Heart left ventricle (tissue), 16 donors: Measurements from ENCODE around the gene PIP4K2A. TPM values are rescaled to one million over a fixed set of nuclear protein-coding genes. Genes with fewer than 3 reads are reported as not detected.
A peak's percentile ranks its signal among the peaks of the same experiment; 100 is the strongest.
"Not testable (repeated sequence)": the region's sequence is repeated elsewhere in the genome, so short reads cannot be mapped to it uniquely, and the experiment has no call there.

Experiments
- ATAC-seq, 4 donors: fragments of 200-7000 bp; cut with Tn5 transposase; one replicate each; pipeline ENCODE4 v1.9.1; 2020 to 2022; ENCODE audit warnings: moderate library complexity in 4 of 4, mild to moderate bottlenecking in 3 of 4, moderate number of reproducible peaks in 1 of 4
- DNase-seq, 5 donors: peaks; one replicate each; pipeline ENCODE4 v3.0.0-alpha.2; 2020
- H3K27ac ChIP-seq, 12 donors: fragments of 200-600 bp; sonication (generic) in 4 of 12; one replicate each; pipeline versions ENCODE4 v1.5.0 to v1.8.0; 2016 to 2022; ENCODE audit warnings: mild to moderate bottlenecking in 2 of 12
- H3K27me3 ChIP-seq, 9 donors: fragments of 200-600 bp; sonication (generic) in 2 of 9; one replicate each; pipeline versions ENCODE4 v1.5.1 to v1.8.0; 2016 to 2022; ENCODE audit warnings: mild to moderate bottlenecking in 3 of 9
- H3K36me3 ChIP-seq, 9 donors: fragments of 200-600 bp; sonication (generic) in 2 of 9; one replicate each; pipeline versions ENCODE4 v1.5.0 to v1.8.0; 2018 to 2022; ENCODE audit warnings: mild to moderate bottlenecking in 2 of 9
- H3K4me1 ChIP-seq, 12 donors: fragments of 200-600 bp; sonication (generic) in 4 of 12; one replicate each; pipeline versions ENCODE4 v1.5.0 to v1.8.0; 2016 to 2022; ENCODE audit warnings: mild to moderate bottlenecking in 3 of 12
- H3K4me3 ChIP-seq, 12 donors: fragments of 200-600 bp; sonication (generic) in 4 of 12; one replicate each; pipeline versions ENCODE4 v1.5.0 to v1.8.0; 2017 to 2022; ENCODE audit warnings: mild to moderate bottlenecking in 9 of 12, moderate library complexity in 4 of 12
- H3K9me3 ChIP-seq, 12 donors: fragments of 200-600 bp; sonication (generic) in 4 of 12; one replicate each; pipeline versions ENCODE4 v1.5.0 to v1.8.0; 2016 to 2022; ENCODE audit warnings: mild to moderate bottlenecking in 1 of 12
- POLR2A ChIP-seq, 2 donors: fragments of 450-650 bp; IDR thresholded peaks; one replicate each; pipeline ENCODE4 v1.6.1; 2017; ENCODE audit warnings: antibody characterized with exemption in 2 of 2, mild to moderate bottlenecking in 2 of 2, moderate library complexity in 2 of 2
- WGBS, 4 donors: extraction: QIAGEN DNeasy Blood & Tissue Kit in 2 of 4; methylation state at CpG; one replicate each; pipeline versions ENCODE4 v1.1.5 to v1.1.7; 2013 to 2018; 5-methylcytosine and 5-hydroxymethylcytosine counted together
- intact Hi-C, 10 donors: fragments of 100-400 bp; cut with DNase I; formaldehyde crosslinking; loops; one replicate each; pipeline versions ENCODE4 v1.11.1 to v1.14.2; 2022
- polyA plus RNA-seq, 2 donors: library from polyadenylated mRNA; stranded (reverse); fragments of 200-250 nt; gene quantifications; one replicate each; pipeline ENCODE4 v1.2.3, GENCODE V29; 2013
- total RNA-seq, 9 donors: library from RNA; depleted of rRNA in 2 of 9; stranded (reverse); fragments of >200 nt in 2 of 9; fragmentation: NEBNext Ultra II Directional in 3 of 9; extraction: Animal tissue kit (Norgen Biotek cat#: 25700) in 3 of 9; gene quantifications; one replicate each; pipeline versions ENCODE4 v1.1.0 to v1.2.4, GENCODE V29; 2016 to 2023
- TF ChIP-seq, protein P1 (sequence below), 12 donors: fragments of 200-600 bp; sonication (generic) in 4 of 12; IDR thresholded peaks; one replicate each; pipeline versions ENCODE4 v1.5.0 to v1.8.0; 2018 to 2022; ENCODE audit warnings: antibody characterized with exemption in 12 of 12, mild to moderate bottlenecking in 5 of 12
- donor health status: ischemic (EF 13 %, LVEDD 7.1; RV severe dilation, severe dysfunction).
- donor health status: healthy with polysubstance abuse.
- donor health status: DM: no; HTN: yes; CAD: no.
- donor health status: DM: no; HTN: no; CAD: no.
- donor health status: ischemic (EF 25% LVEDD 6.9; RV normal size, moderate dysfunction).
- donor health status: ischemic (EF 25% LVEDD 5.7; RV mildly dilated, moderate dysfunction).
- donor health status: healthy.
- donor health status: DM: yes; HTN: yes; CAD: no.
- donor health status: ischemic (EF 35%, LVEDD 5.7; RV mildly dilated, moderate dysfunction).
- donor health status: nonischemic (EF 11% LVEDD 7.7; RV severe dilation, severe dysfunction).
- donor health status: DM: yes; HTN: yes; CAD: no.
- donor health status: PGD.
- donor health status: ischemic (EF 29% LVEDD 5.4; RV normal size, mild dysfunction).
- donor health status: nonischemic (EF 23%, LVEDD 6.1; RV moderate dilation, normal function).

Gene PIP4K2A
- total and polyA plus RNA-seq, 11 donors, result 4.0 to 35.6 (median 12.5) TPM

DNA sequence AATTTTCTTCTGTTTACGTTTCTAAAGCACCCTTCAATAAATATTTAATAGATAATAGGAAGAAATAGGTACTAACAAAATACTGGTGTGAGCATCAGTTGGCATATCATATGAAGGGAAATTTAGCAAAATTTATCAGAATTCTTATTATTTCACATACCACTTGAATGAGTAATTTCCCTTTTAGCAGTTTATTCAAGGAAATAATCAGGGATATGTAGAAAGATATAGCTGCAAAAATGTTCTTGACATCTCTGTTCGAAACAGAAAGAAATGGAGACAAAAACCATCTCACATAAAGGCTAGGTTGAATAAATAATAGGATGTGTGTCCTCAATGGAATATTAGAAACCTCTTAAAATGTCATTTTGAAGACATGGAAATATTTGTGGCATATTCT, 35.8 kb upstream of the PIP4K2A start:
- ATAC-seq (no peak), DNase-seq (no peak)
- WGBS, 4 donors, result 82 to 92% (median 88%) methylated on average over 2 of the region's 2 CpGs

DNA sequence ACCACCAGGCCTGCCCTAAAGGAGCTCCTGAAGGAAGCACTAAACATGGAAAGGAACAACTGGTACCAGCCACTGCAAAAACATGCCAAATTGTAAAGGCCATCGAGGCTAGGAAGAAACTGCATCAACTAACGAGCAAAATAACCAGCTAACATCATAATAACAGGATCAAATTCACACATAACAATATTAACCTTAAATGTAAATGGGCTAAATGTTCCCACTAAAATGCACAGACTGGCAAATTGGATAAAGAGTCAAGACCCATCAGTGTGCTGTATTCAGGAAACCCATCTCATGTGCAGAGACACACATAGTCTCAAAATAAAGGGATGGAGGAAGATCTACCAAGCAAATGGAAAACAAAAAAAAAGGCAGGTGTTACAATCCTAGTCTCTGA, 30.5 kb upstream of the PIP4K2A start:
- 78 to 88% (median 83%) methylated on average over 2 of the region's 2 CpGs for WGBS, 4 donors
- ATAC-seq, intact Hi-C loops: not testable (repeated sequence)

More for the DNA sequence above, 35.8 kb upstream of the PIP4K2A start:
- H3K36me3 ChIP-seq, result no peaks in the 10 kb centered on the region
- H3K4me1 ChIP-seq, result peaks cover 0 to 16% (median 0%) of the 10 kb centered on the region in 12 donors
- no peaks in the 10 kb centered on the region for H3K27me3 ChIP-seq
- TF ChIP-seq, protein P1, sequence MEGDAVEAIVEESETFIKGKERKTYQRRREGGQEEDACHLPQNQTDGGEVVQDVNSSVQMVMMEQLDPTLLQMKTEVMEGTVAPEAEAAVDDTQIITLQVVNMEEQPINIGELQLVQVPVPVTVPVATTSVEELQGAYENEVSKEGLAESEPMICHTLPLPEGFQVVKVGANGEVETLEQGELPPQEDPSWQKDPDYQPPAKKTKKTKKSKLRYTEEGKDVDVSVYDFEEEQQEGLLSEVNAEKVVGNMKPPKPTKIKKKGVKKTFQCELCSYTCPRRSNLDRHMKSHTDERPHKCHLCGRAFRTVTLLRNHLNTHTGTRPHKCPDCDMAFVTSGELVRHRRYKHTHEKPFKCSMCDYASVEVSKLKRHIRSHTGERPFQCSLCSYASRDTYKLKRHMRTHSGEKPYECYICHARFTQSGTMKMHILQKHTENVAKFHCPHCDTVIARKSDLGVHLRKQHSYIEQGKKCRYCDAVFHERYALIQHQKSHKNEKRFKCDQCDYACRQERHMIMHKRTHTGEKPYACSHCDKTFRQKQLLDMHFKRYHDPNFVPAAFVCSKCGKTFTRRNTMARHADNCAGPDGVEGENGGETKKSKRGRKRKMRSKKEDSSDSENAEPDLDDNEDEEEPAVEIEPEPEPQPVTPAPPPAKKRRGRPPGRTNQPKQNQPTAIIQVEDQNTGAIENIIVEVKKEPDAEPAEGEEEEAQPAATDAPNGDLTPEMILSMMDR (IDR thresholded peaks at IDR 0.05), result no peak
- TF ChIP-seq POLR2A (IDR thresholded peaks at IDR 0.05), result no peak
- intact Hi-C loops, result no loop called here
- H3K27ac ChIP-seq, result no peak overlapping the region
- H3K9me3 ChIP-seq, result peaks cover 0 to 3% (median 0%) of the 10 kb centered on the region in 12 donors
- H3K4me3 ChIP-seq, result no peak overlapping the region

DNA sequence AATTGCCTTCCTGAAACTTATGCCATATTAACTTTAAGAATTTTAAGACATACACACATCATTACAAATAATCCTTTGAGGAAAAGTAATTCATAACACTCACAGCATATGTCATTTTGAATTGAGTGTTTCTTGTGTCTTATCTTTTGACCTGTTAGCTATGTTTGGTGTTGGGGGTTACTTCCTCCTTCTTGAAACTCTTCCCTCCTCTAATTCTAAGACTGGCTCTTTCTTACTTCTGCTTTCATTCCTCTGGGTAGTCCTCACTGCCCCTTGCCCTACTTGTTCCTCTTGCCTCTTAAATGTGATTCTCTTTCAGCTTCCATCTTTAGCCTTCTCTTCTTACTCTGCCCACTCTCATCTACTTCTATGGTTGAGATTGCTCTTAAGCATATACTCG, 28.3 kb upstream of the PIP4K2A start:
- H3K4me3 ChIP-seq, result no peak overlapping the region
- H3K4me1 ChIP-seq, result peaks cover 0 to 36% (median 0%) of the 10 kb centered on the region in 12 donors
- H3K36me3 ChIP-seq, result no peaks in the 10 kb centered on the region
- intact Hi-C loops, result no loop called here
- TF ChIP-seq, protein P1 (IDR thresholded peaks at IDR 0.05), result no peak
- no peak for TF ChIP-seq POLR2A (IDR thresholded peaks at IDR 0.05)
- H3K27ac ChIP-seq, result peak overlapping the region in 1 of 12 donors; percentile 54
- ATAC-seq (peak in 2 of 4 donors; percentile 42 to 66), DNase-seq (no peak)
- no peaks in the 10 kb centered on the region for H3K27me3 ChIP-seq
- WGBS, 4 donors, result 87 to 100% (median 97%) methylated on average over 1 of the region's 1 CpG
- H3K9me3 ChIP-seq, result peaks cover 0 to under 1% (median 0%) of the 10 kb centered on the region in 12 donors

More for the DNA sequence above, 30.5 kb upstream of the PIP4K2A start:
- not testable (repeated sequence) for H3K27me3 ChIP-seq, H3K27ac ChIP-seq, DNase-seq, H3K36me3 ChIP-seq, H3K9me3 ChIP-seq, H3K4me3 ChIP-seq
- peaks cover 0 to 23% (median 0%) of the 10 kb centered on the region in 12 donors for H3K4me1 ChIP-seq

DNA sequence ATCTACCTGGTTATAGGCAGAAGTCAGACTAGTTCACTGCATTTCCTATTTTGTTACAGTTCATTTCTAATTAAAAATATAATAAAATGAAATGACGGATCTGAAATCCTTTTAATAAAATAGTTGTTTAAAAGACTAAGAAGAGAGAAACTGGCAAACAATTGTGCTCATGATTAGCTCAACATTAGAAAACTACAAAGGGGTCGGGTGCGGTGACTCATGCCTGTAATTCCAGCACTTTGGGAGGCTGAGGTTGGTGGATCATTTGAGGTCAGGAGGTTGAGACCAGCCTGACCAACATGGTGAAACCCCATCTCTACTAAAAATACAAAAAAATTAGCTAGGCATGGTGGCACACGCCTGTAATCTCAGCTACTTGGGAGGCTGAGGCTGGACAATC, 27.3 kb upstream of the PIP4K2A start:
- H3K9me3 ChIP-seq, H3K27me3 ChIP-seq, H3K36me3 ChIP-seq, DNase-seq, H3K4me3 ChIP-seq, intact Hi-C loops, ATAC-seq, H3K27ac ChIP-seq: not testable (repeated sequence)
- 93 to 94% (median 94%) methylated on average over 4 of the region's 4 CpGs for WGBS, 4 donors
- peaks cover 0 to 38% (median 0%) of the 10 kb centered on the region in 12 donors for H3K4me1 ChIP-seq

DNA sequence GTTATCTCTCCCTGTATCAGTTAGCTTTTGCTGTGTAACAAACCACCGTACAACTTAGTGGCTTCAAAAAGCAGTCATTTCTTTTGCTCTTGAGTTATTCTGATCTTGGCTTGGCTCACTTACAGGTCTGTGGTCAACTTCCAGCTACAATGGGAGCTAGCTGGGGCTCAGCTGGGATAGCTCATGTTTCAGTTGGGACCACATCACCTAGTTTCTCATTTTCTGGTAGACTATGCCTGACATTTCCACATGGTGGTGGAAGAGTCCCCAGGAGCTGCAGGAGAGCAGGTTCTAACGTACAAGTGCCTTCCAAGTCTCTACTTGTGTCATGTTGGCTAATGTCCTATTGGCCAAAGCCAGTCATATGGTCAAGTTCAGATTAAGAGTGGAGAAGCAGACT, 25.8 kb upstream of the PIP4K2A start:
- Histone ChIP-seq H3K36me3 (no peaks in the 10 kb centered on the region), H3K4me3 (no peak overlapping the region), H3K27me3 (no peaks in the 10 kb centered on the region), H3K4me1 (peaks cover 0 to 38% (median 0%) of the 10 kb centered on the region in 12 donors), H3K9me3 (no peaks in the 10 kb centered on the region), H3K27ac (no peak overlapping the region)
- TF ChIP-seq POLR2A (IDR thresholded peaks at IDR 0.05), result no peak
- TF ChIP-seq, protein P1 (IDR thresholded peaks at IDR 0.05), result no peak
- 65 to 93% (median 85%) methylated on average over 2 of the region's 2 CpGs for WGBS, 4 donors
- no peak for DNase-seq
- intact Hi-C loops, result no loop called here
- ATAC-seq, result no peak
